HG03342 (cell line): Measurements from ENCODE around the gene BSCL2.
A peak's percentile ranks its signal among the peaks of the same experiment; 100 is the strongest.
"Not testable (repeated sequence)": the region's sequence is repeated elsewhere in the genome, so short reads cannot be mapped to it uniquely, and the experiment has no call there.

Experiments used
- ATAC-seq: cut with Tn5 transposase; IDR thresholded peaks from one replicate; pipeline ENCODE4 v1.9.1; 2021; ENCODE audit warnings: mild to moderate bottlenecking, moderate library complexity; ENCODE audit not compliant: unreplicated experiment

Gene BSCL2

GRCh38 chr11:62664405-62665074 is 42.7 kb downstream of the BSCL2 start:
- peak; percentile 24 for ATAC-seq

- ATAC-seq: no peak
These were observed 50.3 kb downstream of the BSCL2 start for GRCh38 chr11:62656796-62657429.

GRCh38 chr11:62654297-62654696 is 52.9 kb downstream of the BSCL2 start:
- ATAC-seq: no peak

DNA sequence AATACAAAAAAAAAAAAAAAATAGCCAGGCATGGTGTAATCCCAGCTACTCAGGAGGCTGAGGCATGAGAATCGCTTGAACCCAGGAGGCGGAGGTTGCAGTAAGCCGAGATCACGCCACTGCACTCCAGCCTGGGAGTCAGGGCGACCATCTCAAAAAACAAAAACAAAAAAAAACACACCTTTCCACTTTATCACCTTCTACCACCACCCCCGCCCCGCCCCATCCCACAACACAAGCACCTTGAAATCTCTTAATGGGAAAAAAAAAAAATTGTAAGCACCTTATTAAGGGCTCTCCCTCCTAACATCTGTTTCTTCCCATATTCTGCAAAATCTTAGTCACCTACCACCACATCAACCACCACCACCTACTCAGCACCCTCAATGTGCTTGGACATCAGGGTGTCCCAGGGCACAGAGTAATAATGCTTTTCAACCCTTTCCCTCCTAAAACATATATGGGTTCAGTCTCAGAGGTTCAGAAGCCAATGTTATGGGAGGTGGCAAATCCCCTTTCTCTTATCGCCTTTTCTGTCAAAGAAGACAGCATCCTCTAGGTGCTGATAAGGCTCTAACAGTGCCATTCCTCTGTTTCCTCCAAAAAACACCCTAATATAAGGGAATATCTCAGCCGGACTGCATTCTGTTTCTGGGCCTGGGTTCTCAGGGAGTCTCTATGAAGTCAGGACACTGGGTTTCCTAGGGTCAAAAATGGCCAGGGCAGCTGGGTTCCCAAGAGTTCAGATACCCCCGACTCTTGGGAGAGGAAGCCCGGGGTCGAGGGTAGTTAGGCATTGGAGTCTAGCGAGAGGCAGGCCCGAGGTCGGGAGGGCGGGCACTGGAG is 54.8 kb downstream of the BSCL2 start:
- no peak for ATAC-seq

DNA sequence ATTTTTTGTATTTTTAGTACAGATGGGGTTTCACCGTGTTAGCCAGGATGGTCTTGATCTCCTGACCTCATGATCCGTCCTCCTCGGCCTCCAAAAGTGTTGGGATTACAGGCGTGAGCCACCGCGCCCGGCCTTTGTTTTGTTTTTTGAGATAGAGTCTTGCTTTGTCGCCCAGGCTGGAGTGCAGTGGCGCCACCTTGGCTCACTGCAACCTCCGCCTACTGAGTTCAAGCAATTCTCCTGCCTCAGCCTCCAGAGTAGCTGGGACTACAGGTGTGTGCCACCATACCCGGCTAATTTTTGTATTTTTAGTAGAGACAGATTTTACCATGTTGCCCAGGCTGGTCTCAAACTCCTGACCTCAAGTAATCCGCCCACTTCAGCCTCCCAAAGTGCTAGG is 56.9 kb downstream of the BSCL2 start:
- not testable (repeated sequence) for ATAC-seq

- ATAC-seq: no peak
These were observed 57.7 kb downstream of the BSCL2 start for GRCh38 chr11:62649486-62649885.

- ATAC-seq: no peak
These were observed 58.3 kb downstream of the BSCL2 start for GRCh38 chr11:62648967-62649364.

- no peak for ATAC-seq
These were observed 58.8 kb downstream of the BSCL2 start for GRCh38 chr11:62648185-62648966.

- ATAC-seq: no peak
These were observed 59.6 kb downstream of the BSCL2 start for GRCh38 chr11:62647609-62648005.

DNA sequence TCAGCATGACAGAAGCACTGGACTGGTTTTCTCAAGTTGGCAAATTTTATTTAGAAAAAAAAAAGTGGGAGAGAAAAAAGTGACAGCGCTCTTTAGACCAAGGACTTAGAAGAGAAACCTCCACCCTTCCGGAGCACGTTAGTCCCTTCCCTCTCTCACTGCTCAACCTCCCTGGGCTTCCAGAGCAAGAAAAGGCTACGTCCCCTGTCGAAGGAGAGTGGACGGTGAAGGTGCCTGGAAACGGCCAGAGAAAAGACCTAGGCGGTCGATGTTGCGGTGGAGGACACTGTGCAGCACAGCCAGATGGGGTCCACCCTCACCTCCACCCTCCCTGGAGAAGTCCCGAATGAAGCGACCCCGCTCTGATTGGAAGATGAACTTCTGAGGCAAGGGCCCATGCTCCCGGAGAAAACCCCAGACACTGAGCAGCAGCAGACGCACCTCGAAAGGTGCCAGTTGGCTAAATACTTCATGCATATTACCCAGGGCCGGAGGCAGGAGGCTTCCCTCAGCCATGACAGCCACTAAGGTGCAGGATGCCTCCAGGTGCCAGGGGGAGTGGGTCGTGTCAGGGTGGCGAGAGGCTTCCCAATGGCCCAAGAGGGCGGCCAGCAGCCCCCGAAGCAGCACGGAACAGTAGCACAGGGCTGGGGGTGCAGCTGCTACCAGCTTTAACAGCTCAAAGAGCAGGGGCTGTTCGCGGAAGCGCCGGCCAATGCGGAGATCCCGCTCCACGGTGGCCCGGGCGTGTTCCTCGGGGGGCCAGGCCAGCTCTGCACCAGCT is 60.2 kb downstream of the BSCL2 start:
- ATAC-seq: no peak

GRCh38 chr11:62645946-62646824 is 61.0 kb downstream of the BSCL2 start, which contains the start of gene GANAB:
Gene GANAB (minus strand): TSS chr11:62646613. CDS start chr11:62646599, 14 bp downstream.
- peak; percentile 92 for ATAC-seq

- no peak for ATAC-seq
These were observed 61.6 kb downstream of the BSCL2 start for GRCh38 chr11:62645671-62645945.

GRCh38 chr11:62644220-62644619 is 63.0 kb downstream of the BSCL2 start:
- ATAC-seq: no peak
